DND-41 (cell line): ENCODE measurements around the gene RAD51AP1.

Source experiments
- ATAC-seq: fragments of 200-7000 bp; cut with Tn5 transposase; 3 replicates; pipeline ENCODE4 v1.9.1; 2021; ENCODE audit warnings: low read depth; ENCODE audit not compliant: insufficient read depth
- DNase-seq: peaks from one replicate; pipeline ENCODE4 v3.0.0-alpha.2; 2020
- H2AFZ ChIP-seq: 2 replicates; pipeline ENCODE4 v1.6.0; 2012; ENCODE audit warnings: low read depth, low read length
- H3K27ac ChIP-seq: 2 replicates; pipeline ENCODE4 v1.5.1; 2012; ENCODE audit warnings: low read length, inconsistent platforms
- H3K27me3 ChIP-seq: fragments of 200-600 bp; sonication (generic); 2 replicates; pipeline ENCODE4 v1.6.0; 2012; ENCODE audit warnings: low read length, mild to moderate bottlenecking, inconsistent platforms; ENCODE audit not compliant: insufficient read depth, poor library complexity
- H3K36me3 ChIP-seq: 2 replicates; pipeline ENCODE4 v1.5.1; 2012; ENCODE audit warnings: low read length, inconsistent platforms; ENCODE audit not compliant: insufficient read depth
- H3K4me1 ChIP-seq: 2 replicates; pipeline ENCODE4 v1.5.1; 2012; ENCODE audit warnings: mild to moderate bottlenecking, low read length; ENCODE audit not compliant: insufficient read depth
- H3K4me2 ChIP-seq: 2 replicates; pipeline ENCODE4 v1.6.0; 2012; ENCODE audit warnings: mild to moderate bottlenecking, moderate library complexity, low read length, inconsistent platforms; ENCODE audit not compliant: insufficient read depth
- H3K4me3 ChIP-seq, 2 experiments: fragments of 200-600 bp in 1 of 2; shearing (Covaris generic) in 1 of 2; 2 replicates each; pipeline ENCODE4 v1.5.1; 2012 to 2016; ENCODE audit warnings: inconsistent platforms in 2 of 2, low read length in 2 of 2, mild to moderate bottlenecking in 2 of 2, low read depth in 1 of 2, moderate library complexity in 1 of 2
- H3K79me2 ChIP-seq: 2 replicates; pipeline ENCODE4 v1.6.0; 2012; ENCODE audit warnings: low read length, inconsistent platforms; ENCODE audit not compliant: insufficient read depth
- H3K9ac ChIP-seq: 2 replicates; pipeline ENCODE4 v1.6.0; 2012; ENCODE audit warnings: low read depth, mild to moderate bottlenecking, inconsistent platforms, low read length, moderate library complexity
- H3K9me3 ChIP-seq: 2 replicates; pipeline ENCODE4 v1.5.1; 2012; ENCODE audit warnings: low read length, moderate library complexity, mild to moderate bottlenecking, inconsistent platforms; ENCODE audit not compliant: insufficient read depth, severe bottlenecking
- H4K20me1 ChIP-seq: 2 replicates; pipeline ENCODE4 v1.6.0; 2012; ENCODE audit warnings: low read length; ENCODE audit not compliant: insufficient read depth
- CTCF ChIP-seq: IDR thresholded peaks from 2 replicates; pipeline ENCODE4 v1.5.1; 2012; ENCODE audit warnings: borderline replicate concordance, low read length, moderate library complexity, mild to moderate bottlenecking; ENCODE audit not compliant: poor library complexity, severe bottlenecking; ENCODE audit errors: extremely low read depth
- EZH2 ChIP-seq: IDR thresholded peaks from 3 replicates; pipeline ENCODE4 v1.6.1; 2012; ENCODE audit warnings: borderline replicate concordance, low read depth, mild to moderate bottlenecking, moderate library complexity, low read length, inconsistent platforms; ENCODE audit not compliant: severe bottlenecking

RAD51AP1 gene

GRCh38 chr12:4539167-4539870 is 629 bp downstream of the RAD51AP1 start:
- DNase-seq (no peak), ATAC-seq (no peak)
- Histone ChIP-seq H3K79me2 (peaks cover 79% of the 10 kb centered on the region), H3K4me2 (peak overlapping the region; percentile 89), H3K27me3 (no peaks in the 10 kb centered on the region), H3K9ac (peak overlapping the region; percentile 88), H4K20me1 (no peaks in the 10 kb centered on the region), H3K4me3 (peak overlapping the region; percentile 44 to 63), H3K27ac (peak overlapping the region; percentile 98), H3K9me3 (no peaks in the 10 kb centered on the region), H3K36me3 (peaks cover 42% of the 10 kb centered on the region), H2AFZ (peak overlapping the region; percentile 98), H3K4me1 (peaks cover 46% of the 10 kb centered on the region)
- no peak for TF ChIP-seq CTCF
- TF ChIP-seq EZH2, result no peak

GRCh38 chr12:4540170-4540569 is 1.5 kb downstream of the RAD51AP1 start:
- no peak for TF ChIP-seq CTCF
- no peak for TF ChIP-seq EZH2
- peaks cover 42% of the 10 kb centered on the region for H3K36me3 ChIP-seq
- peak overlapping the region; percentile 98 for H3K27ac ChIP-seq
- peak overlapping the region; percentile 89 for H3K4me2 ChIP-seq
- H2AFZ ChIP-seq, result no peak overlapping the region
- peaks cover 46% of the 10 kb centered on the region for H3K4me1 ChIP-seq
- peak overlapping the region; percentile 44 to 63; a peak in 3 of 4 replicates for H3K4me3 ChIP-seq
- H3K9ac ChIP-seq, result peak overlapping the region; percentile 88
- no peaks in the 10 kb centered on the region for H3K27me3 ChIP-seq
- no peaks in the 10 kb centered on the region for H3K9me3 ChIP-seq
- ATAC-seq, result no peak
- peaks cover 76% of the 10 kb centered on the region for H3K79me2 ChIP-seq
- H4K20me1 ChIP-seq, result no peaks in the 10 kb centered on the region
- DNase-seq, result no peak

GRCh38 chr12:4540638-4541037 is 1.9 kb downstream of the RAD51AP1 start:
- H3K4me2 ChIP-seq, result peak overlapping the region; percentile 89
- H3K9me3 ChIP-seq, result no peaks in the 10 kb centered on the region
- DNase-seq (no peak), ATAC-seq (no peak)
- H3K79me2 ChIP-seq, result peaks cover 78% of the 10 kb centered on the region
- peak overlapping the region; percentile 88 for H3K9ac ChIP-seq
- peaks cover 46% of the 10 kb centered on the region for H3K4me1 ChIP-seq
- H3K27me3 ChIP-seq, result no peaks in the 10 kb centered on the region
- TF ChIP-seq CTCF, result no peak
- TF ChIP-seq EZH2, result no peak
- H4K20me1 ChIP-seq, result no peaks in the 10 kb centered on the region
- peak overlapping the region in 1 of 2 experiments; percentile 63; a peak in 1 of 4 replicates for H3K4me3 ChIP-seq
- no peak overlapping the region for H2AFZ ChIP-seq
- H3K27ac ChIP-seq, result peak overlapping the region; percentile 15; the same call in 1 of the 2 replicates
- H3K36me3 ChIP-seq, result peaks cover 45% of the 10 kb centered on the region
